HepG2 (cell line): ENCODE measurements around the gene BCAS4.

Experiments
- AFF4 ChIP-seq: sonication (generic); formaldehyde crosslinking; IDR thresholded peaks from 2 replicates; pipeline ENCODE4 v1.4.0; 2020; ENCODE audit warnings: missing genetic modification reagents
- EZH2 ChIP-seq: conservative IDR thresholded peaks from 2 replicates; pipeline ENCODE4 v1.6.1; 2012; ENCODE audit warnings: mild to moderate bottlenecking, low read depth, low read length, moderate library complexity
- FOXM1 ChIP-seq: sonication (generic); formaldehyde crosslinking; IDR thresholded peaks from 2 replicates; pipeline ENCODE4 v1.5.0; 2020; ENCODE audit warnings: missing genetic modification reagents
- GLI4 ChIP-seq: sonication (generic); formaldehyde crosslinking; IDR thresholded peaks from 2 replicates; pipeline ENCODE4 v1.5.1; 2020; ENCODE audit warnings: missing genetic modification reagents, mild to moderate bottlenecking, moderate library complexity, borderline replicate concordance
- GTF2F1 ChIP-seq: fragments of 150-350 bp; IDR thresholded peaks from 2 replicates; pipeline ENCODE4 v1.6.1; 2014; ENCODE audit warnings: low read length
- HNRNPL ChIP-seq: fragments of 200-400 bp; formaldehyde crosslinking; IDR thresholded peaks from 2 replicates; pipeline ENCODE4 v1.6.1; 2017; ENCODE audit warnings: mild to moderate bottlenecking, low read depth, low read length
- IRX3 ChIP-seq: sonication (generic); formaldehyde crosslinking; IDR thresholded peaks from 2 replicates; pipeline ENCODE4 v1.8.1; 2023; ENCODE audit warnings: mild to moderate bottlenecking, low read depth, missing genetic modification reagents, borderline replicate concordance
- POLR2A ChIP-seq, 2 experiments: IDR thresholded peaks; 2 replicates each; pipeline ENCODE4 v1.6.1; 2011; ENCODE audit warnings: low read depth in 2 of 2, low read length in 2 of 2, mild to moderate bottlenecking in 1 of 2, moderate library complexity in 1 of 2; ENCODE audit not compliant: insufficient read depth in 1 of 2
- REST ChIP-seq, 2 experiments: IDR thresholded peaks; 2 replicates each; pipeline ENCODE4 v1.6.1; 2011 to 2012; ENCODE audit warnings: low read length in 2 of 2, borderline replicate concordance in 1 of 2, low read depth in 1 of 2, mild to moderate bottlenecking in 1 of 2, moderate library complexity in 1 of 2
- TCF12 ChIP-seq, 2 experiments: fragments of 450-650 bp in 1 of 2; sonication (generic) in 1 of 2; formaldehyde crosslinking in 1 of 2; IDR thresholded peaks; 2 replicates each; pipeline versions ENCODE4 v1.6.1 to v1.8.0; 2017 to 2022; ENCODE audit warnings: antibody characterized with exemption in 1 of 2, mild to moderate bottlenecking in 1 of 2, missing genetic modification reagents in 1 of 2, moderate library complexity in 1 of 2
- YEATS2 ChIP-seq: sonication (generic); formaldehyde crosslinking; IDR thresholded peaks from 2 replicates; pipeline ENCODE4 v1.4.0; 2020; ENCODE audit warnings: missing genetic modification reagents, borderline replicate concordance
- ZNF335 ChIP-seq: sonication (generic); formaldehyde crosslinking; IDR thresholded peaks from 2 replicates; pipeline ENCODE4 v1.4.0; 2020; ENCODE audit warnings: missing genetic modification reagents
- ZNF350 ChIP-seq: sonication (generic); formaldehyde crosslinking; IDR thresholded peaks from 2 replicates; pipeline ENCODE4 v1.4.0; 2020; ENCODE audit warnings: mild to moderate bottlenecking, low read depth, missing genetic modification reagents, borderline replicate concordance
- ZNF383 ChIP-seq: sonication (generic); formaldehyde crosslinking; IDR thresholded peaks from 2 replicates; pipeline ENCODE4 v1.4.0; 2020; ENCODE audit warnings: missing genetic modification reagents, mild to moderate bottlenecking, borderline replicate concordance

- TF ChIP-seq FOXM1 (CRISPR knock-in tag): no peak
- no peak for TF ChIP-seq REST (IDR thresholded peaks at IDR 0.05; ENCODE audit: borderline replicate concordance in 1 of 2, low read depth in 1 of 2, low read length in 2 of 2)
- no peak for TF ChIP-seq HNRNPL
- TF ChIP-seq GTF2F1: no peak
- TF ChIP-seq ZNF383 (CRISPR knock-in tag): no peak
- no peak for TF ChIP-seq GLI4 (CRISPR knock-in tag)
- no peak for TF ChIP-seq POLR2A (IDR thresholded peaks at IDR 0.05; ENCODE audit: insufficient read depth in 1 of 2, low read depth in 2 of 2, low read length in 2 of 2)
- no peak for TF ChIP-seq EZH2
- no peak for TF ChIP-seq ZNF350 (CRISPR knock-in tag)
- no peak for TF ChIP-seq ZNF335
- no peak for TF ChIP-seq IRX3 (CRISPR knock-in tag)
- no peak for TF ChIP-seq TCF12 (IDR thresholded peaks at IDR 0.05)
- TF ChIP-seq TCF12 (CRISPR knock-in tag; IDR thresholded peaks at IDR 0.05): no peak
- TF ChIP-seq YEATS2: no peak
- no peak for TF ChIP-seq AFF4
These were observed 67.7 kb downstream of the BCAS4 start for GRCh38 chr20:50862546-50862945.
